Neural progenitor cell (in vitro differentiated cells): ENCODE data around the gene BACE2. TPM values are rescaled to one million over a fixed set of nuclear protein-coding genes. Genes with fewer than 3 reads are reported as not detected.

Experiments
- DNase-seq: peaks from one replicate; pipeline ENCODE4 v3.0.0-alpha.2; 2016; ENCODE audit warnings: low spot score
- H2AFZ ChIP-seq: fragments of 200-600 bp; sonication (generic); replicated peaks from 2 replicates; pipeline ENCODE4 v1.6.1; 2016; ENCODE audit warnings: antibody characterized with exemption
- H3F3A ChIP-seq: fragments of 200-600 bp; sonication (generic); 2 replicates; pipeline ENCODE4 v1.6.1; 2016; ENCODE audit warnings: antibody characterized with exemption, low read depth
- H3K27ac ChIP-seq: fragments of 200-600 bp; sonication (generic); 2 replicates; pipeline ENCODE4 v1.5.1; 2016; ENCODE audit warnings: mild to moderate bottlenecking
- H3K27me3 ChIP-seq: fragments of 200-600 bp; sonication (generic); 2 replicates; pipeline ENCODE4 v1.6.1; 2016; ENCODE audit warnings: mild to moderate bottlenecking, moderate library complexity
- H3K36me3 ChIP-seq: fragments of 200-600 bp; sonication (generic); 2 replicates; pipeline ENCODE4 v1.5.1; 2016
- H3K4me1 ChIP-seq: fragments of 200-600 bp; sonication (generic); 2 replicates; pipeline ENCODE4 v1.6.1; 2016; ENCODE audit warnings: mixed run types
- H3K4me2 ChIP-seq: fragments of 200-600 bp; sonication (generic); 2 replicates; pipeline ENCODE4 v1.6.1; 2016
- H3K4me3 ChIP-seq: fragments of 200-600 bp; sonication (generic); 2 replicates; pipeline ENCODE4 v1.5.1; 2016
- H3K79me2 ChIP-seq: fragments of 200-600 bp; sonication (generic); 2 replicates; pipeline ENCODE4 v1.6.1; 2016; ENCODE audit warnings: low read depth
- H3K9ac ChIP-seq: fragments of 200-600 bp; sonication (generic); 2 replicates; pipeline ENCODE4 v1.6.1; 2016
- H3K9me3 ChIP-seq: fragments of 200-600 bp; sonication (generic); 2 replicates; pipeline ENCODE4 v1.5.1; 2016; ENCODE audit warnings: low read depth
- H4K20me1 ChIP-seq: fragments of 200-600 bp; sonication (generic); 2 replicates; pipeline ENCODE4 v1.6.1; 2016; ENCODE audit warnings: low read depth
- H3K27ac Mint-ChIP-seq: 3 replicates; pipeline ENCODE4 v1.8.0; 2021; ENCODE audit warnings: mixed read lengths
- H3K27me3 Mint-ChIP-seq: 2 replicates; pipeline ENCODE4 v1.8.0; 2022; ENCODE audit warnings: low read depth, mild to moderate bottlenecking, inconsistent platforms, moderate library complexity, mixed read lengths; ENCODE audit not compliant: insufficient read depth
- H3K36me3 Mint-ChIP-seq: 3 replicates; pipeline ENCODE4 v1.8.0; 2021; ENCODE audit warnings: mixed read lengths
- H3K4me1 Mint-ChIP-seq: 3 replicates; pipeline ENCODE4 v1.8.0; 2021; ENCODE audit warnings: mixed read lengths
- H3K4me3 Mint-ChIP-seq: 3 replicates; pipeline ENCODE4 v1.8.0; 2021; ENCODE audit warnings: mild to moderate bottlenecking, moderate library complexity, mixed read lengths
- H3K9me3 Mint-ChIP-seq: 3 replicates; pipeline ENCODE4 v1.8.0; 2020; ENCODE audit warnings: mixed read lengths
- EZH2 ChIP-seq: fragments of 200-600 bp; sonication (generic); IDR thresholded peaks from 2 replicates; pipeline ENCODE4 v1.6.1; 2017; ENCODE audit warnings: antibody characterized with exemption, mild to moderate bottlenecking, moderate library complexity
- EZH2phosphoT487 ChIP-seq: fragments of 200-600 bp; sonication (generic); IDR thresholded peaks from 2 replicates; pipeline ENCODE4 v1.6.1; 2017; ENCODE audit warnings: antibody characterized with exemption
- total RNA-seq: library from RNA; depleted of rRNA; stranded (reverse); fragments of >200 nt; gene quantifications from 2 replicates; pipeline ENCODE4 v1.2.3, GENCODE V29; 2015; ENCODE audit warnings: low replicate concordance
- TF ChIP-seq, protein P1 (sequence below): fragments of 200-600 bp; sonication (generic); IDR thresholded peaks from 2 replicates; pipeline ENCODE4 v1.5.1; 2017; ENCODE audit warnings: antibody characterized with exemption, mild to moderate bottlenecking

Gene BACE2
- total RNA-seq, 1 donor from 2014 or later = 0.15 TPM

DNA sequence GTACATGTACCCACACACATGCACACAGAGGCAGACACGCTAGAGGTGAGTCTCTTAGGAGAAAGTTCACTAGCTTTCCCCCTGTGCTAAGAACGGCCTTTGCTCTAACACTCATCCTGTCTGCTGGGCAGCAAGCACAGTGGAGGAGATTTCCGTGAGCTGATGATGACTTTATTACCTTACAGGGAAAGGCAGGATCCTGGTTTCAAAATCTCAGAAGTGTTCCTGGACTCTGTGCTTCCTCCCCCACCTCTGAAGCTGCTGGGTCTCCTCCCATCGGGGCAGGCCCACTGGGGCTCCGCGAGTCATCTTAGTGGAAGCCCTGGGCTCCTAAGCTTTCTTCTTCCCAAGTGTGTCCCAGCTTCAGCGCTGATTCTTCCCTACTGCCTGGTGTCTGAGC is 151.3 kb downstream of the BACE2 start:
- Histone ChIP-seq H3F3A (no peaks in the 10 kb centered on the region), H3K36me3 (no peaks in the 10 kb centered on the region), H3K27me3 (peaks cover 44% of the 10 kb centered on the region), H3K4me2 (no peak overlapping the region), H3K79me2 (no peaks in the 10 kb centered on the region), H3K4me3 (no peak overlapping the region), H2AFZ (no peak overlapping the region), H3K9me3 (no peaks in the 10 kb centered on the region), H3K27ac (no peak overlapping the region), H4K20me1 (no peaks in the 10 kb centered on the region), H3K9ac (no peak overlapping the region), H3K4me1 (no peaks in the 10 kb centered on the region)
- H3K27me3 Mint-ChIP-seq = peaks cover 30% of the 10 kb centered on the region
- H3K4me1 Mint-ChIP-seq = peaks cover 4% of the 10 kb centered on the region
- no peaks in the 10 kb centered on the region for H3K36me3 Mint-ChIP-seq
- TF ChIP-seq EZH2 (no peak), EZH2phosphoT487 (no peak)
- TF ChIP-seq, protein P1, sequence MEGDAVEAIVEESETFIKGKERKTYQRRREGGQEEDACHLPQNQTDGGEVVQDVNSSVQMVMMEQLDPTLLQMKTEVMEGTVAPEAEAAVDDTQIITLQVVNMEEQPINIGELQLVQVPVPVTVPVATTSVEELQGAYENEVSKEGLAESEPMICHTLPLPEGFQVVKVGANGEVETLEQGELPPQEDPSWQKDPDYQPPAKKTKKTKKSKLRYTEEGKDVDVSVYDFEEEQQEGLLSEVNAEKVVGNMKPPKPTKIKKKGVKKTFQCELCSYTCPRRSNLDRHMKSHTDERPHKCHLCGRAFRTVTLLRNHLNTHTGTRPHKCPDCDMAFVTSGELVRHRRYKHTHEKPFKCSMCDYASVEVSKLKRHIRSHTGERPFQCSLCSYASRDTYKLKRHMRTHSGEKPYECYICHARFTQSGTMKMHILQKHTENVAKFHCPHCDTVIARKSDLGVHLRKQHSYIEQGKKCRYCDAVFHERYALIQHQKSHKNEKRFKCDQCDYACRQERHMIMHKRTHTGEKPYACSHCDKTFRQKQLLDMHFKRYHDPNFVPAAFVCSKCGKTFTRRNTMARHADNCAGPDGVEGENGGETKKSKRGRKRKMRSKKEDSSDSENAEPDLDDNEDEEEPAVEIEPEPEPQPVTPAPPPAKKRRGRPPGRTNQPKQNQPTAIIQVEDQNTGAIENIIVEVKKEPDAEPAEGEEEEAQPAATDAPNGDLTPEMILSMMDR = no peak
- no peak for DNase-seq
- H3K4me3 Mint-ChIP-seq = no peak overlapping the region
- H3K9me3 Mint-ChIP-seq = no peaks in the 10 kb centered on the region
- no peak overlapping the region for H3K27ac Mint-ChIP-seq

DNA sequence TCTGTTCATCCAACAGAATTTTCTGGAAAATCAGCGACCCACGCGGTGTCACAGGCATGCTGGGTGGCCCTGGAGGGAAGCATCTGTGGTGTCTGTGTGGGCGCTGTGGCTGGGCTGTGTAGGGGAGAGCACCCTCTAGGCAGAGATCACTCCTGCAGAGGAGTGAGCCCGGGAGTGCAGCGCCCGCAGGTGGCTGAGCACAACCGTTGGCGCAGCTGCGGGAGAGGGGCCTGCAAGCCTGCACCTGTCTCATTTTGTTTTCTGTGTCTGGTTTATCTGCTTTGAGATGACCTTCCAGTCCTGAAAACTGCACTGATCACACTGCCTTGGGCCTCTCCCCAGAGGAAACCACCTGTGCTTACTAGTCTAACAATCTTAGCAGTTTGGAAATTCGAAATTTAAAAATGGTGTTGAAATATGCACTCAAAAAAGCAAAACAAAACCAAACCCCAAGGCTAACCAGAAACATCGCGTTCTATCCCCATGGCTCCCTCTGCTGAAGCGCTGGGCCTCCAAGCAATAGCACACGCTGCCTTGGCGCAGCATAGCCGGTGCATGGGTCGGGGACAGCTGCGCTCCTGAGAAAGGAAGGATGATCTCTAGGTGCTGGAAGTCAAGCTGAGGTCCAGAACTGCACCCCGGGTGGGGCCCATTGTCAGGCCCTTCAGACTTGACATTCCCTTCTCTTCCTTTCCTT is 153.4 kb downstream of the BACE2 start:
- H3K4me2 ChIP-seq = no peak overlapping the region
- no peak overlapping the region for H3K27ac Mint-ChIP-seq

DNA sequence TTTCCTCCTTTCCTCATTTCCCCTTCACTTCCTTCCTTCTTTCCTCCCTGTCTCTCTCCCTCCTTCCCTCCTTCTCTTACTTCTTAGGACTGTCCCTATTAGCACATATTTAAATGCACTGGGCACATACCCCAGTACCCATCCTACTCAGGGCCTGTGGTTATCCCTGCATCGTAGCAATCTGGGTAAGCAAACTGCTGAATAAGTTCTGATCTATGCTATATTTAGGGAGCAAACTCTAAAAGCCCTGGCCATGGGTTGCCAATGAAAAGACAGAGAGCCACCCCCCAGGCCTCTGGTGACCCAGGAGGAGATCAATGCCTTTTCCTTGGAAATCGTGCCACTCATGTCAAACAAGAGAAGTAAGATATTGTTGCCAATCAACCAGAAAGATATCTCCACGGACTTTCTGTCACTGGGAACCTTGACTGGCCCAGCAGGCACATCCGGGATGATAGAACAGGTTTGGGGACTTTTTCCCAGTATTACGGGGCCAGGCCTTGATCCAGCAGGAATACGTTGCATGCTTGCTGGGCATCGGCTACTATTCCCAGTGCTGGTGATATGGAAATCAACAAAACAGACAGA is 154.0 kb downstream of the BACE2 start:
- no peak overlapping the region for H3K27ac Mint-ChIP-seq
- H3K4me1 Mint-ChIP-seq = peaks cover 4% of the 10 kb centered on the region
- no peak overlapping the region for H3K4me2 ChIP-seq
- H3K27me3 Mint-ChIP-seq = peaks cover 15% of the 10 kb centered on the region
- H4K20me1 ChIP-seq = no peaks in the 10 kb centered on the region
- H3K9me3 ChIP-seq = no peaks in the 10 kb centered on the region
- no peak overlapping the region for H3K4me3 Mint-ChIP-seq
- H3K4me3 ChIP-seq = no peak overlapping the region
- no peaks in the 10 kb centered on the region for H3K4me1 ChIP-seq
- H3K36me3 Mint-ChIP-seq = no peaks in the 10 kb centered on the region
- no peak overlapping the region for H2AFZ ChIP-seq
- no peak for TF ChIP-seq EZH2phosphoT487
- no peak for TF ChIP-seq EZH2
- TF ChIP-seq, protein P1 = no peak
- DNase-seq = no peak
- H3K27me3 ChIP-seq = peaks cover 16% of the 10 kb centered on the region
- no peak overlapping the region for H3K27ac ChIP-seq
- H3K36me3 ChIP-seq = no peaks in the 10 kb centered on the region
- no peaks in the 10 kb centered on the region for H3K9me3 Mint-ChIP-seq
- H3F3A ChIP-seq = no peaks in the 10 kb centered on the region
- H3K9ac ChIP-seq = no peak overlapping the region
- no peaks in the 10 kb centered on the region for H3K79me2 ChIP-seq

More for the DNA sequence above, 153.4 kb downstream of the BACE2 start:
- no peaks in the 10 kb centered on the region for H3K4me1 ChIP-seq
- no peak for DNase-seq
- H3K79me2 ChIP-seq = no peaks in the 10 kb centered on the region
- H3K4me3 ChIP-seq = no peak overlapping the region
- H2AFZ ChIP-seq = no peak overlapping the region
- peaks cover 23% of the 10 kb centered on the region for H3K27me3 ChIP-seq
- no peak for TF ChIP-seq EZH2phosphoT487
- TF ChIP-seq, protein P1 = no peak
- TF ChIP-seq EZH2 = no peak
- H3K36me3 ChIP-seq = no peaks in the 10 kb centered on the region
- H4K20me1 ChIP-seq = no peaks in the 10 kb centered on the region
- H3K27me3 Mint-ChIP-seq = peaks cover 15% of the 10 kb centered on the region
- no peaks in the 10 kb centered on the region for H3K9me3 ChIP-seq
- H3K4me1 Mint-ChIP-seq = peaks cover 4% of the 10 kb centered on the region
- no peaks in the 10 kb centered on the region for H3F3A ChIP-seq
- no peaks in the 10 kb centered on the region for H3K36me3 Mint-ChIP-seq
- no peak overlapping the region for H3K4me3 Mint-ChIP-seq
- no peak overlapping the region for H3K27ac ChIP-seq
- no peak overlapping the region for H3K9ac ChIP-seq
- H3K9me3 Mint-ChIP-seq = no peaks in the 10 kb centered on the region
